Activated CD4-positive, alpha-beta T cell treated with anti-CD3 and anti-CD28 coated beads for 4 hours (primary cell): ENCODE measurements around the gene LHFPL6.
A peak's percentile ranks its signal among the peaks of the same experiment; 100 is the strongest.

Experiments
- DNase-seq, 2 donors: peaks; one replicate each; pipeline ENCODE4 v3.0.0-alpha.2; 2020

LHFPL6 gene

GRCh38 chr13:39602614-39603366 lies at the start of gene LHFPL6:
Gene LHFPL6, minus strand, starts transcription at chr13:39603193.
- peak; percentile 32 to 49 for DNase-seq

GRCh38 chr13:39646122-39646521 lies 43.1 kb upstream of the LHFPL6 start:
- DNase-seq = no peak

GRCh38 chr13:39641645-39642044 lies 38.7 kb upstream of the LHFPL6 start:
- no peak for DNase-seq

GRCh38 chr13:39637890-39638289 lies 34.9 kb upstream of the LHFPL6 start:
- DNase-seq = no peak

- no peak for DNase-seq
These were observed 32.6 kb upstream of the LHFPL6 start for GRCh38 chr13:39635564-39635963.

- no peak for DNase-seq
These were observed 30.0 kb upstream of the LHFPL6 start for GRCh38 chr13:39632994-39633393.

GRCh38 chr13:39631307-39631706 lies 28.3 kb upstream of the LHFPL6 start:
- DNase-seq = no peak

- no peak for DNase-seq
These were observed 20.5 kb upstream of the LHFPL6 start for GRCh38 chr13:39623466-39623865.

GRCh38 chr13:39618561-39618960 lies 15.6 kb upstream of the LHFPL6 start:
- no peak for DNase-seq

- DNase-seq = peak; percentile 3 to 40
These were observed 13.2 kb upstream of the LHFPL6 start for GRCh38 chr13:39616087-39616694.

- DNase-seq = peak; percentile 62 to 69
These were observed 9.1 kb upstream of the LHFPL6 start for GRCh38 chr13:39612023-39612637.

- DNase-seq = no peak
These were observed 4.9 kb upstream of the LHFPL6 start for GRCh38 chr13:39607876-39608275.

- DNase-seq = no peak
These were observed 2.8 kb upstream of the LHFPL6 start for GRCh38 chr13:39605677-39606320.

- DNase-seq = no peak
These were observed 1.8 kb upstream of the LHFPL6 start for GRCh38 chr13:39604756-39605155.

- no peak for DNase-seq
These were observed 493 bp upstream of the LHFPL6 start for GRCh38 chr13:39603424-39603947.

GRCh38 chr13:39602277-39602613 lies 748 bp downstream of the LHFPL6 start:
- DNase-seq = no peak

- no peak for DNase-seq
These were observed 1.4 kb downstream of the LHFPL6 start for GRCh38 chr13:39601636-39602035.

- DNase-seq = no peak
These were observed 2.2 kb downstream of the LHFPL6 start for GRCh38 chr13:39600766-39601165.

- no peak for DNase-seq
These were observed 3.2 kb downstream of the LHFPL6 start for GRCh38 chr13:39599842-39600241.

- no peak for DNase-seq
These were observed 4.0 kb downstream of the LHFPL6 start for GRCh38 chr13:39599012-39599411.

- DNase-seq = no peak
These were observed 5.2 kb downstream of the LHFPL6 start for GRCh38 chr13:39597838-39598237.

GRCh38 chr13:39596685-39597084 lies 6.3 kb downstream of the LHFPL6 start:
- DNase-seq = no peak

- DNase-seq = no peak
These were observed 6.8 kb downstream of the LHFPL6 start for GRCh38 chr13:39596176-39596575.
